OCI-LY1 (cell line): Measurements from ENCODE around the gene RRP1B.

Experiments
- CTCF ChIP-seq: fragments of 200-600 bp; sonication (generic), shearing (Covaris generic); IDR thresholded peaks from 2 replicates; pipeline ENCODE4 v1.5.1; 2017; ENCODE audit warnings: mild to moderate bottlenecking, antibody characterized with exemption, low read length, moderate library complexity, mixed read lengths
- EZH2 ChIP-seq: fragments of 200-600 bp; sonication (generic), shearing (Covaris generic); IDR thresholded peaks from 2 replicates; pipeline ENCODE4 v1.8.0; 2017; ENCODE audit warnings: borderline replicate concordance, mixed run types, mild to moderate bottlenecking, antibody characterized with exemption, low read length, moderate library complexity, mixed read lengths

- TF ChIP-seq CTCF = no peak
- TF ChIP-seq EZH2 = no peak
These were observed 36.6 kb upstream of the RRP1B start for GRCh38 chr21:43622796-43623195.
